Stimulated activated CD8-positive, alpha-beta memory T cell treated with anti-CD3 and anti-CD28 coated beads, Interleukin-12 subunit alpha, Interleukin-12 subunit beta, amount 100 ng/mL, for 24 hours (primary cell): ENCODE measurements around the gene MAP3K21.

Experiments
- DNase-seq: peaks from one replicate; pipeline ENCODE4 v3.0.0-alpha.2; 2020; ENCODE audit errors: extremely low read depth

Gene MAP3K21

GRCh38 chr1:233359431-233359830 is 31.9 kb downstream of the MAP3K21 start:
- no peak for DNase-seq

- DNase-seq, result no peak
These were observed 32.4 kb downstream of the MAP3K21 start for GRCh38 chr1:233359905-233360304.

- DNase-seq, result no peak
These were observed 33.1 kb downstream of the MAP3K21 start for GRCh38 chr1:233360525-233361102.

DNA sequence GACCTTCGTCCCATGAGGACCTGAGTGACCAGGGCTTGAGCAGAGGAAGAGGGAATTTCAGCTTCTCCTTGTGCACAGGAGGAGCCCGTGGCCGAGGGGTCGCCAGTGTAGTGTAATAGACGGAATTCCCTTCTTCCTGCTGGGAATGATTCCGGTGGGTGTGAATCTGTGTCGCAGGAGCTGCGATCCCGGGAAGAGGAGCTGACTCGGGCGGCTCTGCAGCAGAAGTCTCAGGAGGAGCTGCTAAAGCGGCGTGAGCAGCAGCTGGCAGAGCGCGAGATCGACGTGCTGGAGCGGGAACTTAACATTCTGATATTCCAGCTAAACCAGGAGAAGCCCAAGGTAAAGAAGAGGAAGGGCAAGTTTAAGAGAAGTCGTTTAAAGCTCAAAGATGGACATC is 34.4 kb downstream of the MAP3K21 start:
- DNase-seq, result no peak

GRCh38 chr1:233362743-233363142 is 35.2 kb downstream of the MAP3K21 start:
- no peak for DNase-seq

GRCh38 chr1:233364026-233364425 is 36.5 kb downstream of the MAP3K21 start:
- DNase-seq, result no peak

DNA sequence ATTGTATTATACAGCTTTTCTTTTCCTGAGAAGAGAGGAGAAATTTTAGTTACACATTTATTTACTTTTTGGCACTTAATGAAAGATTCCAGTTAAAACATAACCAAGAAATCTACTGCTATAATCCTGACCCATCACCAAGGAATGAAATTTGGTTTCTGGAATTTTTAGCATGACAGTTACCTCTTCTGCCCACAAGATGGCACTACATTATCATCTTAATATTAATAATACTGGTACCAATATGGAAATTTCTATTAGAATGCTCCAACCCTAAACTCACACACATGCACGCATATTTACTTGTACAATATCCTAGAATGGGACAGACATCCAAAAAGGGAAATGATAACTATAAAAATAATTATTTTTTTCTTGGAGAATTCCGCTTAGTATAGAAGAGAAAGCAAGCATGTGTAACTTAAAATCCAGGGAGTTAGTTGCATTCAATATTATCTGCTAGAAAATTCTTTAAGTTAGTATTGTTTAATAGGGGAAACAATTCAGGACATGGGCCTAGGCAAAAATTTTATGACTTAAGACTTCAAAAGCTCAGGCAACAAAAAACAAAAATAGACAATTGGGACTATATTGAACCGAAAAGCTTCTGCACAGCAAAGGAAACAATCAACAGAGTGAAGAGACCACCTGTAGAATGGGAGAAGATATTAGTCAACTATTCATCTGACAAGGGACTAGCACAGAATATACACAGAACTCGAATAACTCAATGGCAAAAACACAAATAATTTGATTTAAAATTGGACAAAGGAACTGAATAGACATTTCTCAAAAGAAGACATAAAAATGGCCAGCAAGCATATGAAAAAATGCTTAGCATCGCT is 37.4 kb downstream of the MAP3K21 start:
- DNase-seq, result no peak

DNA sequence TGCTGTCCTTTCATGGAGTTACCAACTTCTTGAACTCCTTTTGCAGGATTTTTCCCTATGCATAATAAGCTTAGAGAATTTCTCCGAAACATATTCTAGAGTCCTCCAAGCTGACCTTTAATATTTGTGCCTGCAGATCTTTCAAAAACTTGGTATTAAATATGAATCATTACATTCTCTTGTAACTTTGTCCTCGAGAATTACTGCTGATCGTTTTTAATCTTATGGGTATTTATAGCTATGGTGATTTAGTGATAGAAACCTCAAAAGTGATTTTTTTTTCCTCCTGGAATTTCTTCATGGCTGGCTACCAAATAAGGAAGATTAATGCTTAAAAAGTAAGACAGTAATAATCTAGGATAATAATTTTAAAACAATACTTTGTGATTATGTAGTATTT is 39.1 kb downstream of the MAP3K21 start:
- no peak for DNase-seq

- no peak for DNase-seq
These were observed 39.7 kb downstream of the MAP3K21 start for GRCh38 chr1:233367057-233367803.

DNA sequence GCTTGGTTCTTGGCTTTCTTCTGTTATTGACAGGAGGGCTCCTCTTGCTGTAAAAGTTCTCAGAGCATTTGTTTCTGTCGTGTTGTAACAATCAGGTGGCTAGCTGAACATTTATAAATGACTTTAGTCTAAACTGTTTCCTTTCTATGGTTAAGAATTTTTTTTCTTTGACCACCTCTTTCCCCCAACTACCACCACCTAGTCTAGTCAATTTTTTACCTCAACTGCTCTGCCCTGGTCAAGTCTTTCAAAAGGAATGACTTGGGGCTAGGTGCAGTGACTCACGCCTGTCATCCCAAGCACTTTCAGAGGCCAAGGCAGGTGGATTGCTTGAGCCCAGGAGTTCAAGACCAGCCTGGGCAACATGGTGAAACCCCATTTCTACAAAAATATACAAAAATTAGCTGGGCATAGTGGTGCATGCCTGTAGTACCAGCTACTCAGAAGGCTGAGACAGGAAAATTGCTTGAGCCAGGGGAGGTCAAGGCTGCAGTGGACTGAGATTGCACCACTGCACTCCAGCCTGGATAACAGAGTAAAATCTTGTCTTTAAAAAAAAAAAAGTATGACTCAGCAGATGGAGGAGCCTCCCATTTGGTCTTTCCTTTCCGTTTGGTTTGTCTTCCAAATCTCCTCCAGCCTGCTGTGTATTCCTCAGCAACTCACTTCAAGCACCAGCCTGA is 40.7 kb downstream of the MAP3K21 start:
- DNase-seq, result no peak

GRCh38 chr1:233368789-233369130 is 41.2 kb downstream of the MAP3K21 start:
- DNase-seq, result no peak

GRCh38 chr1:233372218-233373120 is 44.9 kb downstream of the MAP3K21 start:
- no peak for DNase-seq

DNA sequence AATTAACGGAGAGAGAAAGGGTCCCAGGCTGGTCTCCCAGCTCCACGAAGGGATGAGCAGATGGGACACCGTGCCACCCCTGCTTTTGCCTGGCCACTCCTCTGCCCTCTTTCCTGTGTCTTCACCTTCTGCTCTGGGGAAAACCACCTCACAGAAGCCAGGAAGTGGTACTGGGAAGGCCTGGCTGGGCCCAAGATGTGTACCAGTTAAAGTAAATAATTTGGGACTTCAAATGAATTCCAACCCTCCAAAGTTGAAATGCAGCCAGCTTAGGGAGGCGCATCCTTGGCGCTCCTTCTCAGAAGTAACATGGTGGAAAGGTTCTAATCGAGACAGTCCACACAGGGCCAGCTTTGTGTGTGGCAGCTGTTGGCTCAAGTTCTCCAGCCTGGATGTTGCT is 45.7 kb downstream of the MAP3K21 start:
- no peak for DNase-seq

GRCh38 chr1:233375653-233376052 is 48.1 kb downstream of the MAP3K21 start:
- DNase-seq, result no peak

DNA sequence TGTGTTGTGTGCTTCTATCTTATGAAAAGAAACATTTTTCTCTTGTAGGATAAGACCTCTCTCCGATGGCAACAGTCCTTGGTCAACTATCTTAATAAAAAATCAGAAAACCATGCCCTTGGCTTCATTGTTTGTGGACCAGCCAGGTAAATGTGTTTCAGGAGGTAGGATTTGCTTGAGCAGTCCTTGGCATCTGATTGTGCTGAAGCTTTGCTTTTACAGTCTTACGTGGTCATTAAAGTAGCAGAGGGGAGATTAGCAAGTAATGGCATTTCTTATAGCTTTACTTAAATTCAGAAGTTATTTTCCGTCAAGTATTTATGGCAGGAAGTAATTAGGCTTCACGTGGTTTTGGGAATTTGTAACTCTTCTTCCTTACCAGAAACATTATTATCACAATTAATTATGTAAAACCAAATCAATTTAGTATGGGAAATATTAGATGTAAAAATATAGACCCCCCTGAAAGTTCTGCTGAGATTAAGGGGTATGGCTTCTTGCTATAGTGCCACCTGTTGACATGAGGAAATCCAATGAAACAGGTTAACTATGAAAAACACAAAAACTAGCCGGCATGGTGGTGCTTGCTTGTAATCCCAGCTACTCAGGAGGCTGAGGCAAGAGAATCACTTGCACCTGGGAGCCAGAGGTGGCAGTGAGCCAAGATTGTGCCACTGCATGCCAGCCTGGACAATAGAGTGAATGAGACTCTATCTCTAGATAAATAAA is 49.0 kb downstream of the MAP3K21 start:
- no peak for DNase-seq

GRCh38 chr1:233379869-233380438 is 52.4 kb downstream of the MAP3K21 start:
- DNase-seq, result no peak

GRCh38 chr1:233381806-233382205 is 54.3 kb downstream of the MAP3K21 start:
- DNase-seq, result no peak

DNA sequence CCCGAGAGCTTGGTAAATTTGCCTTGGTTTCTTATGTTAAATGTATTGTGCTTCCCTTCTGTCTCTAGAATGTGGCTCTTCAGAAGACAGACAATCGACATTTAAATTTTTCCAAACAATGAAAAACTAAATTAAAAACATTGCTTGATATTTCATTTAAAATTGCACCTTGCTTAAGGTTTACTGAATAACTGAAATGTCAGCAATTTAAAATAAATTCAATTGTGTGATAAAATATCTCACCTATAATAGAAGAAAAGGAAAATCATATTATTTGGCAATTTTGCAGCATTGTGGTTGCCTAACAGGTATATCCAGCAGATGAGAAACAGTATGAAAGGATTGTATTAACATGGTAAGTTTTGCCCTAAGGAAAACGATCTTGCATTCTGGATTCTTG is 56.5 kb downstream of the MAP3K21 start:
- no peak for DNase-seq

DNA sequence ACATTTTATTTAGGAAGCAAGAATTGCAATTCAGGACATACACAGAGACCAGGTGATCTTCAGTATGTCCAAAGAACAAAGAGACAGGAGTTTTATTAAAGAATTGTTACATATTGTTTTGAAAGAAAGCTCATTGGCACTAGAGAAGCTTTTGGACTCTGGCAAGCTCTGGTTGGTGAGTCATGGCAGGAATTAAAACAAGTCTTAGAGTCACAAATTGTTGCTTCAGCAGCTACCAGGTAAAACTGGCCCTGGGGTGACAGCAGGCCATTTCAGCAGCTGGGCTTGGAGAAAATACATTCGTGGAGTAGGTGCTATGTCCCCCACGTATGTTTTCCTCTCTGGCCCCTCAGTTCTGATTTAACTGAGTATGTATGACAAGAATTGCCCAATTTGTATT is 58.8 kb downstream of the MAP3K21 start:
- DNase-seq, result no peak

- no peak for DNase-seq
These were observed 60.1 kb downstream of the MAP3K21 start for GRCh38 chr1:233387585-233387984.
